GM23338 (cell line): Measurements from ENCODE around the gene FAHD1. TPM values are rescaled to one million over a fixed set of nuclear protein-coding genes. Genes with fewer than 3 reads are reported as not detected.

Source experiments
- ATAC-seq: fragments of 200-7000 bp; cut with Tn5 transposase; 3 replicates; pipeline ENCODE4 v1.9.1; 2020
- DNase-seq: peaks from one replicate; pipeline ENCODE4 v3.0.0-alpha.2; 2015; ENCODE audit warnings: low spot score
- H2AFZ ChIP-seq: fragments of 200-600 bp; sonication (generic); 2 replicates; pipeline ENCODE4 v1.8.0; 2016; ENCODE audit warnings: antibody characterized with exemption, mild to moderate bottlenecking, moderate library complexity
- H3F3A ChIP-seq: fragments of 200-600 bp; sonication (generic); replicated peaks from 2 replicates; pipeline ENCODE4 v1.8.0; 2017; ENCODE audit warnings: antibody characterized with exemption, mixed run types, low read depth
- H3K27ac ChIP-seq: fragments of 200-600 bp; sonication (generic); 2 replicates; pipeline ENCODE4 v1.6.1; 2016; ENCODE audit warnings: low read depth
- H3K27me3 ChIP-seq: fragments of 200-600 bp; sonication (generic); 2 replicates; pipeline ENCODE4 v1.8.0; 2016; ENCODE audit warnings: mild to moderate bottlenecking, mixed run types, moderate library complexity; ENCODE audit not compliant: insufficient read depth
- H3K36me3 ChIP-seq: fragments of 200-600 bp; sonication (generic); 2 replicates; pipeline ENCODE4 v1.8.0; 2016; ENCODE audit warnings: mild to moderate bottlenecking; ENCODE audit not compliant: insufficient read depth
- H3K4me1 ChIP-seq: fragments of 200-600 bp; sonication (generic); 2 replicates; pipeline ENCODE4 v1.8.0; 2016; ENCODE audit warnings: mild to moderate bottlenecking, moderate library complexity; ENCODE audit not compliant: insufficient read depth
- H3K4me2 ChIP-seq: fragments of 200-600 bp; sonication (generic); 2 replicates; pipeline ENCODE4 v1.7.1; 2017; ENCODE audit warnings: mixed run types
- H3K4me3 ChIP-seq: fragments of 200-600 bp; sonication (generic); 2 replicates; pipeline ENCODE4 v1.6.1; 2016; ENCODE audit warnings: mixed run types
- H3K79me2 ChIP-seq: fragments of 200-600 bp; sonication (generic); replicated peaks from 2 replicates; pipeline ENCODE4 v1.8.0; 2017; ENCODE audit warnings: mild to moderate bottlenecking; ENCODE audit not compliant: insufficient read depth
- H3K9me2 ChIP-seq: fragments of 200-600 bp; sonication (generic); 2 replicates; pipeline ENCODE4 v1.8.0; 2017; ENCODE audit not compliant: insufficient read depth
- H4K20me1 ChIP-seq: fragments of 200-600 bp; sonication (generic); replicated peaks from 2 replicates; pipeline ENCODE4 v1.8.0; 2017; ENCODE audit warnings: mild to moderate bottlenecking; ENCODE audit not compliant: insufficient read depth
- H3K27ac Mint-ChIP-seq: 2 replicates; pipeline ENCODE4 v1.8.0; 2020; ENCODE audit warnings: inconsistent platforms, mild to moderate bottlenecking, moderate library complexity, mixed read lengths
- H3K27me3 Mint-ChIP-seq: 3 replicates; pipeline ENCODE4 v1.8.0; 2022; ENCODE audit warnings: low read depth, mild to moderate bottlenecking, moderate library complexity, mixed read lengths, inconsistent platforms; ENCODE audit not compliant: insufficient read depth, poor library complexity
- H3K36me3 Mint-ChIP-seq: 3 replicates; pipeline ENCODE4 v1.8.0; 2021; ENCODE audit warnings: low read depth, mild to moderate bottlenecking, inconsistent platforms, moderate library complexity, mixed read lengths
- H3K4me1 Mint-ChIP-seq: 3 replicates; pipeline ENCODE4 v1.8.0; 2020; ENCODE audit warnings: mild to moderate bottlenecking, inconsistent platforms, mixed read lengths
- H3K4me3 Mint-ChIP-seq: 3 replicates; pipeline ENCODE4 v1.8.0; 2021; ENCODE audit warnings: moderate library complexity, mild to moderate bottlenecking, inconsistent platforms, mixed read lengths
- H3K9me3 Mint-ChIP-seq: 3 replicates; pipeline ENCODE4 v1.8.0; 2020; ENCODE audit warnings: moderate library complexity, mild to moderate bottlenecking, inconsistent platforms, mixed read lengths
- EZH2 ChIP-seq: fragments of 200-600 bp; sonication (generic); IDR thresholded peaks from one replicate; pipeline ENCODE4 v1.8.0; 2017; ENCODE audit warnings: antibody characterized with exemption, mild to moderate bottlenecking, low read depth; ENCODE audit not compliant: unreplicated experiment
- NANOG ChIP-seq: IDR thresholded peaks from 2 replicates; pipeline ENCODE4 v1.6.1; 2016; ENCODE audit warnings: antibody characterized with exemption, borderline replicate concordance
- POLR2AphosphoS5 ChIP-seq: IDR thresholded peaks from 2 replicates; pipeline ENCODE4 v1.6.1; 2016; ENCODE audit warnings: antibody characterized with exemption, low read depth
- STAT1 ChIP-seq: IDR thresholded peaks from one replicate; pipeline ENCODE4 v1.6.1; 2016; ENCODE audit warnings: antibody characterized with exemption; ENCODE audit not compliant: unreplicated experiment
- ZNF331 ChIP-seq: fragments of 250-450 bp; sonication (Bioruptor Pico); IDR thresholded peaks from 2 replicates; pipeline ENCODE4 v1.5.0; 2020; ENCODE audit warnings: low read depth, mild to moderate bottlenecking, moderate library complexity
- ZNF462 ChIP-seq: fragments of 250-450 bp; sonication (Bioruptor Pico); IDR thresholded peaks from 2 replicates; pipeline ENCODE4 v1.5.0; 2020; ENCODE audit warnings: mild to moderate bottlenecking, moderate library complexity
- polyA plus RNA-seq: library from polyadenylated mRNA; unstranded; fragments of >200 nt; fragmentation: Nextera tagmentation; extraction: Ambion mirVana; gene quantifications from 2 replicates; pipeline ENCODE4 v1.2.1, GENCODE V29; 2016
- total RNA-seq: library from RNA; depleted of rRNA; stranded (reverse); fragments of >200 nt; shearing (Covaris generic); gene quantifications from 2 replicates; pipeline ENCODE4 v1.2.3, GENCODE V29; 2014
- TF ChIP-seq, protein P1 (sequence below): IDR thresholded peaks from one replicate; pipeline ENCODE4 v1.6.1; 2018; ENCODE audit warnings: antibody characterized with exemption; ENCODE audit not compliant: unreplicated experiment

Gene FAHD1
- total and polyA plus RNA-seq, 2 experiments from 2014 or later, result 21.0 to 23.9 TPM

DNA sequence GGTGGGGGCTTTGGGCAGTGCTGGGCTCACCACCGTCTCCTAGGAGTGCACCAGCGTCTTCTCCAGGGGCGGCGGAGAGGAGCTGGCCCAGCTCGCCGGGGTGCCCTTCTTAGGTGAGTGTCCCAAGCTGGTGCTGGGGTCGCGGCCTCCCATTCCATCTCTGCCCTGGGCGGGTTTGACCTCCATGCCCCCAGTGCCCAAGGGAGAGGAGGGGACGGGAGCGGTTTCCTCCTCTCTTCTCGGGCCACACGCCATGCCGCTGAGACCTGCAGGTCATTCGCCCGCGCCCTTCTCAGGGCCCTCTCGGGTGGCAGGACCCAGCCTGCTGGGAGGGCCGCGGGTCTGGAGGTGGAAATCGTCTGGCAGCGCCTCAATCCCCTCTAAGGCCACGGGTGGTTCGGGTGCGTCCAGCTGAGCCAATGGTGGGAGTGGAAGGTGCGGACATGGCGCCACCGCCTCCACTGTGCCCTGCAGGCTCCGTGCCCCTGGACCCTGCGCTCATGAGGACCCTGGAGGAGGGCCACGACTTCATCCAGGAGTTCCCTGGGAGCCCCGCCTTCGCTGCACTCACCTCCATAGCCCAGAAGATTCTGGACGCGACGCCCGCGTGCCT lies 38.8 kb upstream of the FAHD1 start:
- Histone ChIP-seq H3K4me1 (no peaks in the 10 kb centered on the region), H3K4me3 (no peak overlapping the region), H3K9me2 (no peaks in the 10 kb centered on the region), H3K27me3 (no peaks in the 10 kb centered on the region), H4K20me1 (peaks cover 14% of the 10 kb centered on the region), H2AFZ (no peak overlapping the region), H3K36me3 (no peaks in the 10 kb centered on the region), H3K79me2 (peaks cover 34% of the 10 kb centered on the region), H3K4me2 (no peak overlapping the region), H3K27ac (no peak overlapping the region), H3F3A (no peaks in the 10 kb centered on the region)
- H3K27ac Mint-ChIP-seq, result no peak overlapping the region
- H3K4me3 Mint-ChIP-seq, result no peak overlapping the region
- H3K9me3 Mint-ChIP-seq, result peaks cover 2% of the 10 kb centered on the region; the same call in 1 of the 3 replicates
- no peaks in the 10 kb centered on the region for H3K4me1 Mint-ChIP-seq
- no peak for TF ChIP-seq ZNF331 (CRISPR knock-in tag)
- TF ChIP-seq, protein P1, sequence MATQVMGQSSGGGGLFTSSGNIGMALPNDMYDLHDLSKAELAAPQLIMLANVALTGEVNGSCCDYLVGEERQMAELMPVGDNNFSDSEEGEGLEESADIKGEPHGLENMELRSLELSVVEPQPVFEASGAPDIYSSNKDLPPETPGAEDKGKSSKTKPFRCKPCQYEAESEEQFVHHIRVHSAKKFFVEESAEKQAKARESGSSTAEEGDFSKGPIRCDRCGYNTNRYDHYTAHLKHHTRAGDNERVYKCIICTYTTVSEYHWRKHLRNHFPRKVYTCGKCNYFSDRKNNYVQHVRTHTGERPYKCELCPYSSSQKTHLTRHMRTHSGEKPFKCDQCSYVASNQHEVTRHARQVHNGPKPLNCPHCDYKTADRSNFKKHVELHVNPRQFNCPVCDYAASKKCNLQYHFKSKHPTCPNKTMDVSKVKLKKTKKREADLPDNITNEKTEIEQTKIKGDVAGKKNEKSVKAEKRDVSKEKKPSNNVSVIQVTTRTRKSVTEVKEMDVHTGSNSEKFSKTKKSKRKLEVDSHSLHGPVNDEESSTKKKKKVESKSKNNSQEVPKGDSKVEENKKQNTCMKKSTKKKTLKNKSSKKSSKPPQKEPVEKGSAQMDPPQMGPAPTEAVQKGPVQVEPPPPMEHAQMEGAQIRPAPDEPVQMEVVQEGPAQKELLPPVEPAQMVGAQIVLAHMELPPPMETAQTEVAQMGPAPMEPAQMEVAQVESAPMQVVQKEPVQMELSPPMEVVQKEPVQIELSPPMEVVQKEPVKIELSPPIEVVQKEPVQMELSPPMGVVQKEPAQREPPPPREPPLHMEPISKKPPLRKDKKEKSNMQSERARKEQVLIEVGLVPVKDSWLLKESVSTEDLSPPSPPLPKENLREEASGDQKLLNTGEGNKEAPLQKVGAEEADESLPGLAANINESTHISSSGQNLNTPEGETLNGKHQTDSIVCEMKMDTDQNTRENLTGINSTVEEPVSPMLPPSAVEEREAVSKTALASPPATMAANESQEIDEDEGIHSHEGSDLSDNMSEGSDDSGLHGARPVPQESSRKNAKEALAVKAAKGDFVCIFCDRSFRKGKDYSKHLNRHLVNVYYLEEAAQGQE, result no peak
- TF ChIP-seq NANOG, result no peak
- TF ChIP-seq STAT1, result no peak
- no peak for TF ChIP-seq EZH2
- H3K36me3 Mint-ChIP-seq, result peaks cover 8% of the 10 kb centered on the region; the same call in 2 of the 3 replicates
- peaks cover 9% of the 10 kb centered on the region for H3K27me3 Mint-ChIP-seq
- no peak for DNase-seq
- ATAC-seq, result no peak

DNA sequence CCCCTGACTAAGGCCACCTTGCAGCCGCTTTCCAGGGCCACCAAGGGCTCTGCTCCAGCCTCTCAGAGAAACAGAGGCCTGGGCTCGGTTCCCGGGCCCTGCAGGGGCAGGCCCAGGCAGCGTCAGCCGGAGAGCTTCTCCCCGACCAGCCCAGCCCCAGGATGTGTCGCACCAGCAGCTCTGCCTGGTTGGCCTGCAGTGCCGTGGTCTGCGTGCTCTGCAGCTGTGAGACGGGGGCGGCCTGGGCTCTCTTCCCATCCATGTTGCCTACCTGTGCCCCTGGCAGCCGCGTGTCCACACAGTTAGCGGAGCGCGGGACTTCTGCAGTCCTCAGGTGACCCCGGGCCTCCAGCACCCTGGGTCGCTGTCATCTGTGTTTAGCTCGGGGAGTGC lies 38.3 kb upstream of the FAHD1 start:
- no peak for TF ChIP-seq STAT1
- TF ChIP-seq ZNF462 (CRISPR knock-in tag), result no peak
- no peak for TF ChIP-seq POLR2AphosphoS5
- Mint-ChIP-seq H3K9me3 (peaks cover 2% of the 10 kb centered on the region; the same call in 1 of the 3 replicates), H3K27me3 (peaks cover 6% of the 10 kb centered on the region), H3K27ac (no peak overlapping the region), H3K36me3 (peaks cover 5% of the 10 kb centered on the region; the same call in 1 of the 3 replicates), H3K4me1 (no peaks in the 10 kb centered on the region), H3K4me3 (no peak overlapping the region)
- no peak overlapping the region for H2AFZ ChIP-seq
- H4K20me1 ChIP-seq, result peaks cover 14% of the 10 kb centered on the region
- H3K27me3 ChIP-seq, result no peaks in the 10 kb centered on the region
- no peaks in the 10 kb centered on the region for H3F3A ChIP-seq
- DNase-seq, result no peak
- peaks cover 29% of the 10 kb centered on the region for H3K79me2 ChIP-seq
- H3K4me3 ChIP-seq, result no peak overlapping the region
- no peak overlapping the region for H3K4me2 ChIP-seq
- no peaks in the 10 kb centered on the region for H3K9me2 ChIP-seq
- H3K27ac ChIP-seq, result no peak overlapping the region
- ATAC-seq, result no peak
- H3K36me3 ChIP-seq, result no peaks in the 10 kb centered on the region
- H3K4me1 ChIP-seq, result no peaks in the 10 kb centered on the region
